Caco-2 (cell line): Measurements from ENCODE around the gene LDB2. TPM values are rescaled to one million over a fixed set of nuclear protein-coding genes. Genes with fewer than 3 reads are reported as not detected.

ENCODE experiments used
- BruUV-seq: library from RNA; stranded (reverse); fragments of 400-500 nt; replicated peaks from 2 replicates; lab custom pipeline; 2021; lab: Mats Ljungman, UMichigan
- CTCF ChIA-PET: fragments of 300-600 bp; sonication (Branson Sonifier 250); formaldehyde crosslinking; loops from one replicate; lab custom pipeline; 2022; ENCODE audit warnings: antibody characterized with exemption; lab: Charles Lee
- POLR2A ChIA-PET: fragments of 300-600 bp; sonication (Branson Sonifier 250); formaldehyde crosslinking; loops from one replicate; lab custom pipeline; 2022; ENCODE audit warnings: antibody characterized with exemption; lab: Charles Lee
- DNase-seq, 2 experiments: peaks; one replicate each; pipeline versions ENCODE4 v3.0.0 to v3.0.0-alpha.2; 2020 to 2022
- H3K27me3 ChIP-seq: replicated peaks from 2 replicates; pipeline ENCODE4 v1.6.0; 2011; ENCODE audit warnings: low read length; ENCODE audit not compliant: control insufficient read depth, insufficient read depth
- H3K36me3 ChIP-seq: 2 replicates; pipeline ENCODE4 v1.5.1; 2011; ENCODE audit warnings: low read length; ENCODE audit not compliant: control insufficient read depth, insufficient read depth
- H3K4me1 ChIP-seq: fragments of 250-450 bp; sonication (Bioruptor Pico); 2 replicates; pipeline ENCODE4 v1.5.1; 2020; ENCODE audit warnings: mild to moderate bottlenecking
- H3K4me3 ChIP-seq: 2 replicates; pipeline ENCODE4 v1.5.1; 2011; ENCODE audit warnings: low read depth, mild to moderate bottlenecking, control low read depth, low read length
- H3K9me3 ChIP-seq: fragments of 250-450 bp; sonication (Bioruptor Pico); 2 replicates; pipeline ENCODE4 v1.5.1; 2020; ENCODE audit warnings: mild to moderate bottlenecking, moderate library complexity
- H3K27ac Mint-ChIP-seq: one replicate; pipeline ENCODE4 v1.8.0; 2022; ENCODE audit warnings: mixed read lengths; ENCODE audit not compliant: unreplicated experiment
- H3K27me3 Mint-ChIP-seq: one replicate; pipeline ENCODE4 v1.8.0; 2022; ENCODE audit warnings: mixed read lengths; ENCODE audit not compliant: insufficient read depth, unreplicated experiment
- H3K36me3 Mint-ChIP-seq: one replicate; pipeline ENCODE4 v1.8.0; 2022; ENCODE audit warnings: mild to moderate bottlenecking, mixed read lengths; ENCODE audit not compliant: insufficient read depth, unreplicated experiment
- H3K4me1 Mint-ChIP-seq: one replicate; pipeline ENCODE4 v1.8.0; 2022; ENCODE audit warnings: low read depth, mixed read lengths; ENCODE audit not compliant: unreplicated experiment
- H3K4me3 Mint-ChIP-seq: one replicate; pipeline ENCODE4 v1.8.0; 2022; ENCODE audit warnings: mild to moderate bottlenecking, moderate library complexity, mixed read lengths; ENCODE audit not compliant: unreplicated experiment
- H3K9me3 Mint-ChIP-seq: one replicate; pipeline ENCODE4 v1.8.0; 2022; ENCODE audit warnings: mixed read lengths; ENCODE audit not compliant: unreplicated experiment
- intact Hi-C: fragments of 100-400 bp; cut with micrococcal nuclease; formaldehyde crosslinking; loops from one replicate; pipeline ENCODE4 v1.10.0; 2022; ENCODE audit not compliant: unreplicated experiment
- total RNA-seq: library from RNA; stranded (reverse); gene quantifications from 2 replicates; pipeline ENCODE4 v1.2.3, GENCODE V29; 2022
- TF ChIP-seq, protein P1 (sequence below), 2 experiments: fragments of 200-600 bp in 1 of 2; IDR thresholded peaks; 1 replicate in 1 of 2; 2 replicates in 1 of 2; pipeline versions ENCODE4 v1.5.1 to v1.8.0; 2011 to 2022; ENCODE audit warnings: antibody characterized with exemption in 1 of 2, control low read depth in 1 of 2, inconsistent platforms in 1 of 2, low read depth in 1 of 2, low read length in 1 of 2, mild to moderate bottlenecking in 1 of 2, moderate library complexity in 1 of 2; ENCODE audit not compliant: insufficient read depth in 1 of 2, severe bottlenecking in 1 of 2, unreplicated experiment in 1 of 2

Gene LDB2
- total RNA-seq, 1 experiment from 2014 or later: not detected

- Histone ChIP-seq H3K27me3 (no peaks in the 10 kb centered on the region), H3K4me3 (no peak overlapping the region), H3K36me3 (no peaks in the 10 kb centered on the region), H3K9me3 (no peaks in the 10 kb centered on the region), H3K4me1 (no peaks in the 10 kb centered on the region)
- CTCF ChIA-PET: no interaction called here
- DNase-seq: no peak
- H3K27ac Mint-ChIP-seq: no peak overlapping the region
- H3K4me1 Mint-ChIP-seq: no peaks in the 10 kb centered on the region
- no TSS peak for BruUV-seq
- H3K27me3 Mint-ChIP-seq: peaks cover 7% of the 10 kb centered on the region
- H3K4me3 Mint-ChIP-seq: no peak overlapping the region
- no peaks in the 10 kb centered on the region for H3K9me3 Mint-ChIP-seq
- TF ChIP-seq, protein P1, sequence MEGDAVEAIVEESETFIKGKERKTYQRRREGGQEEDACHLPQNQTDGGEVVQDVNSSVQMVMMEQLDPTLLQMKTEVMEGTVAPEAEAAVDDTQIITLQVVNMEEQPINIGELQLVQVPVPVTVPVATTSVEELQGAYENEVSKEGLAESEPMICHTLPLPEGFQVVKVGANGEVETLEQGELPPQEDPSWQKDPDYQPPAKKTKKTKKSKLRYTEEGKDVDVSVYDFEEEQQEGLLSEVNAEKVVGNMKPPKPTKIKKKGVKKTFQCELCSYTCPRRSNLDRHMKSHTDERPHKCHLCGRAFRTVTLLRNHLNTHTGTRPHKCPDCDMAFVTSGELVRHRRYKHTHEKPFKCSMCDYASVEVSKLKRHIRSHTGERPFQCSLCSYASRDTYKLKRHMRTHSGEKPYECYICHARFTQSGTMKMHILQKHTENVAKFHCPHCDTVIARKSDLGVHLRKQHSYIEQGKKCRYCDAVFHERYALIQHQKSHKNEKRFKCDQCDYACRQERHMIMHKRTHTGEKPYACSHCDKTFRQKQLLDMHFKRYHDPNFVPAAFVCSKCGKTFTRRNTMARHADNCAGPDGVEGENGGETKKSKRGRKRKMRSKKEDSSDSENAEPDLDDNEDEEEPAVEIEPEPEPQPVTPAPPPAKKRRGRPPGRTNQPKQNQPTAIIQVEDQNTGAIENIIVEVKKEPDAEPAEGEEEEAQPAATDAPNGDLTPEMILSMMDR (IDR thresholded peaks at IDR 0.05; ENCODE audit: insufficient read depth in 1 of 2, low read depth in 1 of 2, low read length in 1 of 2, severe bottlenecking in 1 of 2, unreplicated experiment in 1 of 2): no peak
- intact Hi-C loops: no loop called here
- POLR2A ChIA-PET: no interaction called here
- H3K36me3 Mint-ChIP-seq: no peaks in the 10 kb centered on the region
These were observed 222.1 kb downstream of the LDB2 start for GRCh38 chr4:16676230-16676770.

GRCh38 chr4:16674082-16674481 lies 224.4 kb downstream of the LDB2 start:
- Mint-ChIP-seq H3K27ac (no peak overlapping the region), H3K27me3 (peaks cover 7% of the 10 kb centered on the region), H3K4me1 (no peaks in the 10 kb centered on the region), H3K9me3 (no peaks in the 10 kb centered on the region), H3K4me3 (no peak overlapping the region), H3K36me3 (no peaks in the 10 kb centered on the region)
- ChIA-PET POLR2A (no interaction called here), CTCF (no interaction called here)
- TF ChIP-seq, protein P1 (IDR thresholded peaks at IDR 0.05; ENCODE audit: insufficient read depth in 1 of 2, low read depth in 1 of 2, low read length in 1 of 2, severe bottlenecking in 1 of 2, unreplicated experiment in 1 of 2): no peak
- no TSS peak for BruUV-seq
- no peaks in the 10 kb centered on the region for H3K4me1 ChIP-seq
- H3K36me3 ChIP-seq: no peaks in the 10 kb centered on the region
- no peaks in the 10 kb centered on the region for H3K9me3 ChIP-seq
- intact Hi-C loops: no loop called here
- H3K27me3 ChIP-seq: no peaks in the 10 kb centered on the region
- DNase-seq: no peak
- no peak overlapping the region for H3K4me3 ChIP-seq

- no peaks in the 10 kb centered on the region for H3K9me3 Mint-ChIP-seq
- ChIA-PET POLR2A (no interaction called here), CTCF (no interaction called here)
- TF ChIP-seq, protein P1 (IDR thresholded peaks at IDR 0.05; ENCODE audit: insufficient read depth in 1 of 2, low read depth in 1 of 2, low read length in 1 of 2, severe bottlenecking in 1 of 2, unreplicated experiment in 1 of 2): no peak
- H3K36me3 Mint-ChIP-seq: no peaks in the 10 kb centered on the region
- H3K27ac Mint-ChIP-seq: no peak overlapping the region
- BruUV-seq: no TSS peak
- Histone ChIP-seq H3K4me3 (no peak overlapping the region), H3K27me3 (no peaks in the 10 kb centered on the region), H3K9me3 (no peaks in the 10 kb centered on the region), H3K36me3 (no peaks in the 10 kb centered on the region), H3K4me1 (no peaks in the 10 kb centered on the region)
- H3K4me1 Mint-ChIP-seq: no peaks in the 10 kb centered on the region
- no peak overlapping the region for H3K4me3 Mint-ChIP-seq
- intact Hi-C loops: no loop called here
- peaks cover 10% of the 10 kb centered on the region for H3K27me3 Mint-ChIP-seq
- DNase-seq: no peak
These were observed 226.0 kb downstream of the LDB2 start for GRCh38 chr4:16672421-16672820.
